HG02973 (cell line): ENCODE results near the gene DDX10.

Source experiments
- ATAC-seq: cut with Tn5 transposase; IDR thresholded peaks from one replicate; pipeline ENCODE4 v1.9.1; 2021; ENCODE audit warnings: moderate library complexity; ENCODE audit not compliant: unreplicated experiment

Gene DDX10

DNA sequence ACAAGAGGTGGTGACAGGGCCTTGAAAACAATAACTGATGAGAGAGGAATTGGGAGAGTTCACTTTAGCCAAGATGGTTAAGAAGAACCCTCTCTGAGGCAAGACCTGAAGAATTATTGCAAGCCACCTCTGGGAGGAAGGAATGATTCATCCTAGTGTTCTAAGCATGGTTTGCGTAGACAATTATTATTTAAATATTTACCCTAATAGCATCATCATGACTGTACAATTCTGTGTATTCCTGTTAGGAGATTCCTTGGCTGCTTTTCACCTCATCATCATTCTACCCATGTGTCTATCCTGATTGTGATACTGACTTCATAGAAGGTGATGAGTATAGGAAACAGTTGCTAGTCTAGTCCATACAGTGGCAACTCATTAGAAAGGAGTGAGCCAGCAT lies 264.4 kb downstream of the DDX10 start:
- ATAC-seq, result no peak

DNA sequence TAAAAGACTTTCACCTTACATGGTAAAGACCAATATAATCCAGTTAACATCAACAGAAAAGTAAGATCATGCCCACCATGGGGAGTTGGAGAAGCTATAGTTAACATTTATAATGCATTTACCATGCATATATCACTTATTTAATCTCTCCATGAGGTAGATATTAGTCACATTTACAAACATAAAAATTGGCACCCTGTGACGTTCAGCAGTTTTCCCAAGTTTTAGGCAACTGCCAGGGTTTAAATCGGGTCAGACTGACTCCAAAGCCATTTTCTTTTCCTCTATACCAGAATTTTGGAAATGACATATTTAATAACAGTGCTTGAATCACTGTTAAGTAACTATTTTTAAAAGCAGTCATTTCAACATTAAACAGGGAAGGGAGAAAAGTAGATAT lies 266.3 kb downstream of the DDX10 start:
- no peak for ATAC-seq

DNA sequence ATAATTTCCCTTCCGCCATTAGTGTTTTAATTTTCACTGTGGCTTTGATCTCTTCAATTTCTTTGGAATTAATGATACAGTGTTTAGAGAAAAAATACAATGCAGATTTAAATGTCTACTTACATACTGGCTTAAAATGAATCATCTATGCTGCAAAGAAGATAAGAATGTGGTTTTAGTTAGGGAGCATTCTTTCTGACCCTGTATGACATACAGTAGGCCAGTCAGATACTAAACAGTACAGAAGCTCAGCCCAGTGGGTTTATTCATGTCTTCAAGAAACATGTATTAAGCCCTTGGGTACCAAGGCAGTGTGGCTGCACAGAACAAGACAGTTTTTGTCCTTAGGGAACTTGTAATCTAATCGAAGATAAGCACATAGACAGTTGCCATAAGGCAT lies 268.8 kb downstream of the DDX10 start:
- no peak for ATAC-seq

DNA sequence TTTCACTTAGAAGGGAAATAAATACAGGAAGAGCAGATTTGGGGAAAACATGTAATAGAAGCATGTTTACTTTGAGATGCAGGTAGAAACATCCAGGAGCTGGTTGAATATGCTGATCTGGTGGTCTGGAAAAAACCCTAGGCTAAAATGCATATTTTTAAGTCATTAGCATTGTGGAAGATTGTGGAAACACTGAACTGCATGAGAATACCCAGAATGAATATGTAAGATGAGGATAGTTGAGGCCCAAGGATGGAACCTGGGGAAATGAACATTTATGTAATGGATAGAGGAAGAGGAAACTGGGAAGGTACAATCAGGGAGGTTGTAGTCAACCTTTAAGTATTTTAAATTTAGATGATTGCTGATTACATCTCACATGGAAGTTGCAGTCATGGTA lies 269.4 kb downstream of the DDX10 start:
- ATAC-seq, result no peak

DNA sequence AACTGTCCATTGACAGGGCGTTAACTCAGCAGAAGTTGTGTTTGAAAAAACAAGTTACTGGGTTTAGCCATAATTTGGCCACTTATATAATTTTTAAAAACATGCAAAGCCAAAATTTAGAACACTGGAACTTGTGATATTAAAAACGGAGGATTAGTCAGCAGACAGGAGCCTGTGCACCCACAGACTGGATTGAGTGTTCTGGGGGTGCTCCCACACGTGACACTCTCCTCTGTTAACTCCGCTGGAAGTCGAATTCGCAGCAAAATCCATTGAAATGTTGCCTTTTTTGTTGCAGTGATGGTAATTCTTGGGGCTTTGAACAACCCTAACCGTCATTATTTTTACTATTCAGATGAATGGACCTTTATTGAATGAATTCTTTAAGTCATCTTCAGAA lies 269.8 kb downstream of the DDX10 start:
- no peak for ATAC-seq

DNA sequence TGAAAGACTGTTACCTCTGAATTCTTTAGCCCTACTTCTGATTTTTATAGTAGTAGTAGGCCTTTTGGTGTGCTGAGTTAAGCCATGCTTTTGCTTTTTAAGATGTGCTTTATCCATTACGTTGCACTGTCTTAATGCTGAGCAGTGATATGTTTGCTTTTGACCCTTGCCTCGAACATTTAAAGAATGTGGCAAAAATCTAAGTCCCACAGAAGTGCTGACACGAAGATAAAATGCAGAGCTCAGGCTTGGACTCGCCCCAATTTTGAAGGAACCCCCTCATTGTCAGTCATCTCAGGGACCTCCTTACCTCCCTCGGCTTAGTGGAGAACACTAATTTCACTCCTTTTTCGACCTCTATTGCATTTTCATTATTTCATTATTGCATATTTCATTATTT lies 272.9 kb downstream of the DDX10 start:
- ATAC-seq, result no peak

DNA sequence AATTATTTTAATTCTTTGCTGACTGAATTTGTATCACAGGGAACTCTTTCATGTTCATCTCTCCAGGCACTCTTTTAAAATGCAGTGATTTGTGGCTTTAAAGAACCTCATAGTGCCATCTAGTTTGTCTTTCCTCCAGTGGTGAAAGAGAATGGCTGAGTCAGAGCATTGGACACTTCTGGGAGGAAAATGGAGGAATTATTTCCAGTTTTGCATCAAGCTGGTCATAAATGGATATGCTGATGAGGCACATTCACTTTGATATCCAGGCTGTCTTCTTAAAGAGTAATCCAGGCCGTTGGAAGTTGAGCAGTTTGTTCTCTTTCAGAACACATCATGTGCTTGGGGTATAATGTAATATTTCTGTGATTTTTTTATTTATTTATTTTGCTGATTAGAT lies 273.7 kb downstream of the DDX10 start:
- no peak for ATAC-seq

DNA sequence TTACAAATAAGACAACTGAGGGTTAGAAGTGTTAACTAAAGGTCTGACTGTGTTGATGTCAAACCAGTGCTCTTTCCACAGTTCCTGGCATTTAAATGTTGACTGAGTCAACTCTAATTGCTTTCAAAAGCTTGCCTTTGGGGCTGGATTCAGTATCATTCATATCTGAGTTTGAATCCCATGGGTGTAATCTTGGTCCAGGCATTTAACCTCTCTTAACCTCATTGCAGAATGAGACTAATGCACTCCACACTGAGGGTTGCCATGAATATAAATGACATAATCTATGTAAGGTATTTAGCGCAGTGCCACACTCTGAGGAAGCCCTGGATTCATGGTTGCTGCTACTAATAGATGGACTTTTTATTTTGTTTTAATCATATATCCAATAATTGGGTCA lies 274.3 kb downstream of the DDX10 start:
- no peak for ATAC-seq

DNA sequence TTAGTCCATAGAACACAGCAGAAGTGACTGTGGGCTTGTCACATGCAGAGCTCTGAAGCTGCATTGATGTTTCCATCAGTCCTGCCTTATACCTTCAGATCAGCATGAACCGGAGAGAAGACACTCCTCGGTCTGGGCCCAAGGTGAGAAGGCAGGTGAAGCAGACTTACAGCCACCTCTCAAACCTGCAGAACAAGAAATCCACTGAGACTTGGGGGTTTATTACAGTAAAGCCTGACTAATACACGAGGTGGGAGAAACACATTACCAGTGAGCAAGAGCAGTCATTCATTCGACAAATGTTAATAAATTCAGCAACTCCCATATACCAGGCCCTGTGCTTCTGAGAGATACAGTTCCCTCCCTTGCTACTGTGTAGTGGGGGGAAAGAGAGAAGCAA lies 279.0 kb downstream of the DDX10 start:
- no peak for ATAC-seq

DNA sequence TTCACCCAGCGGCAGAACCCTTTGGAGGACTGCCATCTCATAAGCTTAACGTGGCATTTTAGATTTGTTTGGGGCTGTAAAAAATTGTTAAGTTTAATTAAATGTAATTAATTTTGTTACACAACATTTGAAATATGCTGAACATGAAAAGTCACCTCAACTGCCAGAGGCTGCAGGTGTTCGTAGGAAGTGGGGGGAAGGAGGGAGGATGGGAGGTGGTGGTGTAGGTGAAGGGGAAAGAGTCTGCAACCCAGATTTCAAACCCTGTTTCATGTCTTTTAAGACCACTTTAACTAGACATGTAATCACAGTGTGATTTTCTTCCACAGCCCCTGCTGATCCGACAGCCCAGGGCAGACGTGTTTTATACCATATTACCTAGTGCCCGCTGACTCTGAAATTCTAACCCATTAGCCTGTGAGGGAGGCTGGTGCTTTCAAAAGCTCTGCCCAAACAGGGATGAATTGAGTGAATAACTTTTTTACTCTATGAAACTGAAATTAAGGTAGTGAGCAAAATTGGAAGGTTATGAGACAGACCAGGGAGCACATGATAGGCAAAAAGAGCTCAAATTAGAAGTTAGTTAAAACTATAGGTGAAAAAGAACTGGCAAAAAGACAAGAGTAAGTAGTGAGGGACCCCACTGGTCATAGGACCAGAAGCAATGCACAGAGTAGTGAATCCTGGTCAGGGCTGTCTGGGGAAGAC lies 279.8 kb downstream of the DDX10 start:
- ATAC-seq, result no peak

DNA sequence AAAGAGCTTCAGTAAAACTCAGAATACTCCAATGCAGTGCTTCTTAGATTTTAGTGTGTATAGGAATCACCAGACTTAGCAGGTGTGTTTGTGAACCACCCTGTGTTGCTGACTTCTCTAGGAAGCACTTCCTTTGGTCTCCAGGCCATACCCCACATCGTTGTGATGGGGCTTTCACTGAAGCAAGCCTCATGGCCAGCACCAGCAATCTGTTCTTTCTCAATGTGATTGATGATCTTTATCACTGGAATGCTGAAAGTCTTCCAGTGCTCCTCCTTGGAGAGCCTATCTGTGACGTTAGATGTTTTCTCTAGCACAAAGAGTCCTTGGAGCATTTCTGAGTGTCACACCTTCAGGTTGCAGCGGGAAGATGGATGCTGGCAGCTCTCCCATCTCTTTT lies 280.5 kb downstream of the DDX10 start:
- ATAC-seq, result no peak

DNA sequence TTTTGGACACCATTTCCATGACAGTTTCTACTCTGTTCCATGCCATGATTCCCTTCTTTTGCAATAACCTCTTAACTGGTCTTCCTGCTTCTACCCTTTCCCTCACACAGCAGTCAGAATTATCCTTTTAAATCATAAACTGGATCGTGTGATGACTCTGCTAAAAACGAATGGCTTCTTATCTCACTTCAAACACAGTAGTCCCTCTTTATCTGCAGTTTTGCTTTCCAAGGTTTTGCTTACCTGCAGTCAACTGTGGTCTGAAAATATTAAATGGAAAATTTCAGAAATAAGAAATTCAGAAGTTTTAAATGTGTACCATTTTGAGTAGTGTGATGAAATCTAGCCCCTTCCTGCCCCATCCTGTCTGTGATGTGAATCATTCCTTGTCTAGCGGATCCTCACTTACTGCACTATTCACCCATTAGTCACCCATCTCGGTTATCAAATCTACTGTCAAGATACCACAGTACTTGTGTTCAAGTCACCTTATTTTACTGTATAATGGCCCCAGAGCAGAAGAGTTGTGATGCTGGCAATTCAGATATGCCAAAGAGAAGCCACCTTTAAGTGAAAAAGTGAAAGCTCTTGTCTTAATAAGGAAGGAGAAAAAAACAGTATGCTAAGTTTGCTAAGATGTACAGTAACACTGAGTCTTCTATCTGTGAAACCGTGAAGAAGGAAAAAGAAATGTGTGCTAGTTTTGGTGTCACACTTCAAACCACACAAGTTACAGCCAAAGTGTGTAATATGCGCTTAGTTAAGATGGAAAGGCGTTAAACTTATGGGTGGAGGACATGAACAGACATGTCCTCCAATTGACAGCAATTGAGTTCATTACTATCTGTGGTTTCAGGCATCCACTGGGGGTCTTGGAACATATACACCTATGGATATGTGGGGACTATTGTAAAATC lies 283.0 kb downstream of the DDX10 start:
- no peak for ATAC-seq

DNA sequence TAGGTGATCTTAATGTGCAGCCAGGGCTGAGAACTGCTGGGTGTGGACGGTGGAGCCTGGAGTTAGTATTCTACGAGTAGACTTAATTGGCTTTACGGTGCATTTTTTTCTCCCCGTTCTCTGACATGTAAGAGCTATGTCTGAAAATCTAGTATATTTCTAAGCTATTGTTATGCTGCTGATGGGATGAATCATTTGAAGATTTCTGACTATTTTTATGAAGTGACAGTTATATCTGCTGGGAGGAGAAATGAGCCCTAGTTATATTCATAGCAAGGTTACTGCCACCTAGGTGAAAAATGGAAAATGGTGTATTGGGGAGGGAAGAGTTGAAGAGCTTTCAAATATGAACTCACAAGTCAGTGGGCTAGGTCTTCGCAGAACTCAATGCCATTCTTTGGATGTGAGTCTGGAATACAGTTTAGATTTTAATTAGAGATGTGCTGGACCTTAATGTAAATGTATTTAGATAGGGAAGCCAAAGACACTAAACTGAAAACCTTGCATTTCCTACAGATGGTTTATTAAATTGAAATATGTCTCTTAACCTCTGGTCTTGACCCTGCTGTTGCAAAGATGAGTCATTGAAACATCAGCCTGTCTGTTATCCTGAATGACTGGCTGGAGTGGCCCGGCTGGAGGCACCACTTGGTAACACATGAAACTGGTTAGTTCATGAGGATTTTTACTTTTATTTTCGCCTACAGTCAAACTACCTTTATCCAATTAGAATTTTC lies 293.7 kb downstream of the DDX10 start:
- no peak for ATAC-seq

DNA sequence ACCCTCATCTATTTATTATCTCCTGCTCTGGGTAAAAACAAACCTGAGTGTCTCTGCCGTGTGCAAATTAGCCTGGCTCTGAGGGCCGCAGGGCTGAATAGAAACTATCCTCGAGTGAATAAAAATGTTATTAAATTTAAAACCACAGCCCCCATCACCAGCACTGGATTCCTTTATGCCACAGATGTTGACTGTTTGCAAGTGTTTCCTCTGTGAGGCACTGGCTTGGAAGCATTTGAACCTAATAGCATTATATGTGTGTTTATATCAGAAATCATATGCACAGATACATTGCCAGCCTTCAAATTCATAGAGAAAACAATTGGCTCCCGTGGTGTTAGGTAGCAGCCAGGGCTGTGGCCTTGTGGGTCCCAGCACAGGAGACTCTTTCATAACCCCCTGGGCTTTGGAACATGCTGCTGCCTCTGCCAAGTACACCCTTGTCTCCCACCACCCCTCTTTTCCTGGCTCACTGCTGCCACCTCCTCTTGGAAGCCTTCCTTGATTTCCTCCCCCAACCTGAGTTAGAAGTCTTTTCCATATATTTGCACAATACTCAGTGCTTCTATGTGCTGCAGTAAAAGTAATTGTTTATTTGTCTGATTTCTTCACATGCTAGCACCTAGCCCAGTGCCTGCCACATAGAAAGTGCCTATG lies 294.4 kb downstream of the DDX10 start:
- ATAC-seq, result no peak

DNA sequence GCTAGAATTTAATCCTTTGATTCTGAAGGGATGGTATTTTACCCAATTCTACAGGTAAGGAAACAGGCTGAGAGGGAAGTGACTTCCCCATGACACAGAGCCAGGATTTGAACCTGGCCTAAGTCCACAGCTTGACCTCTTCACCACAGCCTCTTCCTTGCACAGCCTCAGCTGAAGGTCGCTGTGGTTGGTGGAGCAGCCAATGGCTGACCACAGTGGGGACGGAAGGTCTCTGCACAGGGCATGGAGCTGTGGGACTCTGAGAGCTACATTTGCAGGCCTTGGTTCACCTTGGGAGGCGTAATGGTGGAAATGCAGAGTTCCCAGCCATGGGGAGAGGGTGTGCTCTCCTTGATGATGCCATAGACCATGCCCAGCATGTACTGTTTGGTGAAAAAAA lies 295.0 kb downstream of the DDX10 start:
- no peak for ATAC-seq

DNA sequence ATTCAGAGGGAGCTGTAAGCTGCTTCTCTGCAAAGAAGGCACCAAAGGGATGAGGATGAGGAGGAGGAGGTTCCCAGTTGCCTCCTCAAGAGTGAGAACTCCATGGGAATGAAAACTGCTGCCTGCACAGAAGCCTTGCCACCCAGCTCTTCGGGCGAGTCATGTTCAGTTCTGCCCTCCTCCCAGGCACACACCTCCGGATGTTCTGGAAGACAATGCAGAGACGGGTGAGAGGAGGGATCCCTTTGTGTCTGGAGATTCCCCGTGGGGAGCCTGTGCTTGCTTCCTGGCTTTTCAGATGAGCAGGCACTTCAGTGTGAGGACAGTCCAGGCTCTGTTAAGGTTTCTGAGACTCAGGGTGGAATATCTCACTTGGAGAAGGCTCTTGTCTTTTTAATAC lies 295.6 kb downstream of the DDX10 start:
- ATAC-seq, result no peak

DNA sequence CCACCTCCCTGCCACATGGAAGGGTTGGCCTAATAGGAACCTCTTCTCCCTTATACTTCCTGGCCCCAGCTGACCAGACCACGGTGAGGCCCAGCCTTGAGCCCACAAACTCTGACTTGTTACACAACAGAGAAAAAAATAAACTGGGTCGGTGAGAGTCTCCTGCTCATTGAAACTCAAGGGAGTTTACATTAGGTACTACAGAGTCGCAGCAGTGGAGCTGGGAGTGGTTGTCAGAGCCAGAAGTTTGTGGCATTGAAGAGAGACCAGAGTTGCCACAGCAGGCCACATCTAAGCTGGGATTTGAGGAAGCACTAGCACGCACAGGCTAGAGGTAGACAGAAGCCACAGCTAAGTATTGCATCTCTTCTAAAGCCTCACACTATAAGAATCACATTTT lies 296.2 kb downstream of the DDX10 start:
- no peak for ATAC-seq

DNA sequence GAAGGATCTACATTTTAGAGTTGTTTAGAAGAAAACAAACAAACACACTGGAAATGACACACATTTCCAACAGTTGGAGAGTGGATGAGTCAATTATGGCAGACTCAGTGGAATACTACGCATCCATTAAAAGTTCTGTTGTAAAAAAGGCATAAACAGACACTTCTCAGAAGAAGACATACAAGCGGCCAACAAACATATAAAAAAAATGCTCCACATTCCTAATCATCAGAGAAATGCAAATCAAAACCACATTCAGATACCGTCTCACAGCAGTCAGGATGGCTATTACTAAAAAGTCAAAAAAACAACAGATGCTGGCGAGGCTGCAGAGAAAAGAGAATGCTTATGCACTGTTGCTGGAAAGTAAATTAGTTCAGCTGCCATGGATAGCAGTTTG lies 298.2 kb downstream of the DDX10 start:
- no peak for ATAC-seq

DNA sequence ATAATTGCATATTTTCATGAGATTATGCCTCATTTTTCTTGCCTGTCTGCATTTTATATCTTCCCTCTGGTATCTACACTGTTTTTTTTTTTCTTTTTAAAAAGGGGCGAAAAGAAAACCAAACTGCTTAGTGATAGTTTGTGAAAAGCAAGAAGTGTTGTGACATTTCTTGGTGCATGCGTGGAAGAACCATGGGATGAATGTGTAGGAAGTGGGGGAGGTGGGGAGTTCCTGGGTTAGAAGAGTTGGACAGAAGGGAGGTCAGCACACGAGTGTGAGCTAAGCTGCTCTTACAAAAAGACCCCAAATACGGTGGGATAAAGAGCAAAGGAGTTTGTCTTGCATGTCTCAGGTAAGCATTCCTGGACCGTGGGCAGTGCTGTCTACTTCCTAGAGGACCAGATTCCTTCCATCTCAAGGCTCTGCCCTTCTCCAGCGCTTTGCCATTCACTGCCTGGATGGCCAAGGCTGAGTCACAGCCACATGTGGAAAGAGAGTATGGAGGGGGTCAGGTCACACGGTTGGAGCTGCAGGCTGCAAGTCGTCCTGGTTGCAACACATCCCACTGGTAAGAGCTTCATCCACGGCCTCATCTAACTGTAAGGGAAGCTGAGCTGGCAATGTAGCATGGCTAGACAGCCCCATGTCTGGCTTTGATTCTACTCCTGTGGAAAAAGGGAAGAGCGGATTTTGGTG lies 300.6 kb downstream of the DDX10 start:
- no peak for ATAC-seq

DNA sequence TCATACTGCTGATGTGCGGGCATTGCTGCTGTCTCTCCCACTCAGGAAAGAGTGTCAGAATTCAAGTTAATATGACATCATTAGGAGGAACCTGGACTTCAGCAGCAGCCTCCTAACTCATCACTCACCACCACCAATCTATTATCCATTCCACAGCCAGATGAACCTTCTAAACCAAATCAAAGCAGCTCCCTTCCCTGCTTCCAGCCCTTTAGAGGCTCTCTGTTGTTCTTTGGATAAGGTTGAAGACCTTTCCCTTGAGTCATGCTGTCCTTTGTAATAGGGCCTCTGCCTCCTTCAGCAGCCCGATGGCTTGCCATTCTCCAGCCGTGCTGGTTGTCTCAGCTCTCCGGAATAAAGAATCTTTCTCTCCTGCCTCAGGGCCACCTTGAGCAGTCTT lies 301.3 kb downstream of the DDX10 start:
- ATAC-seq, result no peak

DNA sequence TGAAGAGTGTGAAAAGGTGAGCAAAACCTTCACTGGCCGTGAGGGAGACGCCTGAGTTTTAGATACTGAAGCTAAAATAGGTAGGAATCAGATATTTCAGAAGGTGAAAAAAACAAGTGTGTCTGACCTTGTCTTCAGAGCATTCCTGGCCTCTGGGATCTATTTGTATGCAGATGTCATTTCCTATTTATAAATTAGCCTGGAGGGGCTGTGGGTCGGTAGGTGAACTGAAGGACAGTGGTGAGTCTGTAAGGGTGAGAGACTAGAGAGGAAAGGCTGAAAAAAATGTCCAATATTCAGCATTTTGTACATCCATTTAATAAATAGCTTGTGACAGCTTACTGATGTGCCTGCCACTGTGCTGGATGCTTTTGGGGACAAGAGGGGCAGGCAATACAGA lies 302.1 kb downstream of the DDX10 start:
- ATAC-seq, result no peak
